ENCODE measurements around the gene WDR72. TPM values are rescaled to one million over a fixed set of nuclear protein-coding genes. Genes with fewer than 3 reads are reported as not detected.

Gene WDR72
- total RNA-seq, 1 donor from 2014 or later, result 1.1 TPM

- H3K4me1 Mint-ChIP-seq (ENCODE audit: low read depth, unreplicated experiment), result peaks cover 22% of the 10 kb centered on the region
- peaks cover 3% of the 10 kb centered on the region for H3K27me3 Mint-ChIP-seq (ENCODE audit: unreplicated experiment)
- H3K36me3 Mint-ChIP-seq (ENCODE audit: unreplicated experiment), result no peaks in the 10 kb centered on the region
- H3K9me3 Mint-ChIP-seq (ENCODE audit: unreplicated experiment), result peaks cover 6% of the 10 kb centered on the region
- TF ChIP-seq CTCF (IDR thresholded peaks at IDR 0.05; ENCODE audit: partially characterized antibody, unreplicated experiment), result no peak
- no peak for DNase-seq
- H3K4me3 Mint-ChIP-seq (ENCODE audit: unreplicated experiment), result peak overlapping the region; percentile 60
- peak overlapping the region; percentile 95 for H3K27ac Mint-ChIP-seq (ENCODE audit: unreplicated experiment)
These were observed 141.0 kb downstream of the WDR72 start for GRCh38 chr15:53618461-53618860.

GRCh38 chr15:53611145-53611920 is 148.1 kb downstream of the WDR72 start:
- no peak overlapping the region for H3K27ac Mint-ChIP-seq (ENCODE audit: unreplicated experiment)
- peaks cover 3% of the 10 kb centered on the region for H3K9me3 Mint-ChIP-seq (ENCODE audit: unreplicated experiment)
- H3K27me3 Mint-ChIP-seq (ENCODE audit: unreplicated experiment), result no peaks in the 10 kb centered on the region
- DNase-seq, result no peak
- no peak for TF ChIP-seq CTCF (IDR thresholded peaks at IDR 0.05; ENCODE audit: partially characterized antibody, unreplicated experiment)
- H3K4me1 Mint-ChIP-seq (ENCODE audit: low read depth, unreplicated experiment), result no peaks in the 10 kb centered on the region
- no peak overlapping the region for H3K4me3 Mint-ChIP-seq (ENCODE audit: unreplicated experiment)
- H3K36me3 Mint-ChIP-seq (ENCODE audit: unreplicated experiment), result no peaks in the 10 kb centered on the region

DNA sequence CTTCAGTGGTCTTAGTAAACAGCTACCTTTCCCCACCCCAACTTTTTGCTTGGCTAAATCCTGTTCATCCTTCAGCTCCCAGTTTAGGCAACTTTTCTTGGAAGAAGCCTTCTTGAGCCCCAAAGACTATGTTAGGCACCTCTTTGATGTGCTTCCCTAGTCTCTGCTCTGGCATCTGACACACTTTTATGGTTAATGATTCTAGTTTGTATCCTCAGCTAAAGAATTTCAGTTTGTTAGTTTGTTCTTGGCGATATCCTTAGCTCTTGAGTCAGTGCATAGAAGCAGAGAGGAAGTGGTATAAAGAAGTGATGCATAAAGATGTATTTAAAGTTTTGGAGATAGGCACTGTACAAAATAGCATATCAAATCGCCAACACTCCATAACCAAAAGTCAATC is 168.4 kb downstream of the WDR72 start:
- no peak for DNase-seq
- Mint-ChIP-seq H3K4me3 (ENCODE audit: unreplicated experiment) (no peak overlapping the region), H3K27ac (ENCODE audit: unreplicated experiment) (no peak overlapping the region), H3K27me3 (ENCODE audit: unreplicated experiment) (no peaks in the 10 kb centered on the region), H3K9me3 (ENCODE audit: unreplicated experiment) (no peaks in the 10 kb centered on the region), H3K4me1 (ENCODE audit: low read depth, unreplicated experiment) (peaks cover 7% of the 10 kb centered on the region), H3K36me3 (ENCODE audit: unreplicated experiment) (no peaks in the 10 kb centered on the region)
- no peak for TF ChIP-seq CTCF (IDR thresholded peaks at IDR 0.05; ENCODE audit: partially characterized antibody, unreplicated experiment)

GRCh38 chr15:53590380-53590779 is 169.1 kb downstream of the WDR72 start:
- Mint-ChIP-seq H3K27me3 (ENCODE audit: unreplicated experiment) (no peaks in the 10 kb centered on the region), H3K9me3 (ENCODE audit: unreplicated experiment) (no peaks in the 10 kb centered on the region), H3K27ac (ENCODE audit: unreplicated experiment) (no peak overlapping the region), H3K4me1 (ENCODE audit: low read depth, unreplicated experiment) (peaks cover 7% of the 10 kb centered on the region), H3K36me3 (ENCODE audit: unreplicated experiment) (no peaks in the 10 kb centered on the region), H3K4me3 (ENCODE audit: unreplicated experiment) (no peak overlapping the region)
- DNase-seq, result no peak
- TF ChIP-seq CTCF (IDR thresholded peaks at IDR 0.05; ENCODE audit: partially characterized antibody, unreplicated experiment), result no peak

- Mint-ChIP-seq H3K4me3 (ENCODE audit: unreplicated experiment) (no peak overlapping the region), H3K27ac (ENCODE audit: unreplicated experiment) (no peak overlapping the region), H3K4me1 (ENCODE audit: low read depth, unreplicated experiment) (peaks cover 7% of the 10 kb centered on the region), H3K27me3 (ENCODE audit: unreplicated experiment) (no peaks in the 10 kb centered on the region), H3K9me3 (ENCODE audit: unreplicated experiment) (no peaks in the 10 kb centered on the region), H3K36me3 (ENCODE audit: unreplicated experiment) (no peaks in the 10 kb centered on the region)
- DNase-seq, result no peak
- no peak for TF ChIP-seq CTCF (IDR thresholded peaks at IDR 0.05; ENCODE audit: partially characterized antibody, unreplicated experiment)
These were observed 169.9 kb downstream of the WDR72 start for GRCh38 chr15:53589520-53590057.
